Urothelium cell line (cell line): Measurements from ENCODE around the gene DDN.

ENCODE experiments used
- DNase-seq: peaks from one replicate; pipeline ENCODE4 v3.0.0; 2011; ENCODE audit warnings: low spot score, mixed read lengths
- FAIRE-seq: peaks from 2 replicates; lab custom pipeline; 2011; peaks lifted over from hg19 to GRCh38; lab: Jason Lieb, UNC

The DDN gene

GRCh38 chr12:49015196-49015595, 16.0 kb upstream of the DDN start:
- FAIRE-seq (no peak), DNase-seq (no peak)

GRCh38 chr12:49014547-49014946, 15.4 kb upstream of the DDN start:
- FAIRE-seq (no peak), DNase-seq (no peak)

- FAIRE-seq: no peak
- DNase-seq: no peak
Measured at GRCh38 chr12:49013428-49013827, 14.3 kb upstream of the DDN start.

GRCh38 chr12:49012739-49013138, 13.6 kb upstream of the DDN start:
- no peak for DNase-seq
- no peak for FAIRE-seq

- DNase-seq: no peak
Measured at GRCh38 chr12:49010092-49010668, 11.0 kb upstream of the DDN start.

GRCh38 chr12:49008943-49009342, 9.8 kb upstream of the DDN start:
- DNase-seq: no peak
- no peak for FAIRE-seq

More at GRCh38 chr12:49010092-49010668, 11.0 kb upstream of the DDN start:
- no peak for FAIRE-seq

- no peak for DNase-seq
Measured at GRCh38 chr12:49000346-49000745, 1.2 kb upstream of the DDN start.

GRCh38 chr12:48998497-48999353, 450 bp downstream of the DDN start:
- FAIRE-seq: no peak
- DNase-seq: no peak

More at GRCh38 chr12:49000346-49000745, 1.2 kb upstream of the DDN start:
- FAIRE-seq: no peak

GRCh38 chr12:48997719-48998496, 1.3 kb downstream of the DDN start:
- FAIRE-seq (no peak), DNase-seq (no peak)

GRCh38 chr12:48996794-48997718, 2.1 kb downstream of the DDN start:
- FAIRE-seq (no peak), DNase-seq (no peak)

GRCh38 chr12:48995086-48995879, 3.9 kb downstream of the DDN start:
- FAIRE-seq: no peak
- DNase-seq: peak; percentile 93

GRCh38 chr12:48994224-48995085, 4.7 kb downstream of the DDN start:
- FAIRE-seq (no peak), DNase-seq (no peak)

GRCh38 chr12:48993787-48994186, 5.4 kb downstream of the DDN start:
- no peak for DNase-seq
- no peak for FAIRE-seq

GRCh38 chr12:48991247-48992050, 7.7 kb downstream of the DDN start:
- no peak for DNase-seq
- no peak for FAIRE-seq

GRCh38 chr12:48990552-48990951, 8.6 kb downstream of the DDN start:
- DNase-seq: no peak
- FAIRE-seq: no peak

GRCh38 chr12:48988030-48988649, 11.0 kb downstream of the DDN start:
- no peak for FAIRE-seq
- DNase-seq: peak; percentile 76

GRCh38 chr12:48986720-48987291, 12.4 kb downstream of the DDN start:
- DNase-seq (no peak), FAIRE-seq (no peak)
